Esophagus muscularis mucosa (tissue), 3 donors: ENCODE data around the gene PARD3B.

ENCODE experiments used
- CTCF ChIP-seq, 3 experiments: fragments of 200-600 bp in 2 of 3; fragments of 450-650 bp in 1 of 3; sonication (generic) in 2 of 3; IDR thresholded peaks; one replicate each; pipeline ENCODE4 v1.5.1; 2017 to 2019; ENCODE audit warnings: antibody characterized with exemption in 3 of 3, mild to moderate bottlenecking in 2 of 3, moderate library complexity in 1 of 3
- EP300 ChIP-seq: sonication (generic); formaldehyde crosslinking; IDR thresholded peaks from one replicate; pipeline ENCODE4 v1.6.1; 2017; ENCODE audit warnings: antibody characterized with exemption

GRCh38 chr2:204862809-204863208, 317.5 kb downstream of the PARD3B start:
- TF ChIP-seq CTCF (IDR thresholded peaks at IDR 0.05) (no peak), EP300 (no peak)
